Measurements from ENCODE around the gene ADAMTSL3.
"Not testable (repeated sequence)": the region's sequence is repeated elsewhere in the genome, so short reads cannot be mapped to it uniquely, and the experiment has no call there.

Gene ADAMTSL3

DNA sequence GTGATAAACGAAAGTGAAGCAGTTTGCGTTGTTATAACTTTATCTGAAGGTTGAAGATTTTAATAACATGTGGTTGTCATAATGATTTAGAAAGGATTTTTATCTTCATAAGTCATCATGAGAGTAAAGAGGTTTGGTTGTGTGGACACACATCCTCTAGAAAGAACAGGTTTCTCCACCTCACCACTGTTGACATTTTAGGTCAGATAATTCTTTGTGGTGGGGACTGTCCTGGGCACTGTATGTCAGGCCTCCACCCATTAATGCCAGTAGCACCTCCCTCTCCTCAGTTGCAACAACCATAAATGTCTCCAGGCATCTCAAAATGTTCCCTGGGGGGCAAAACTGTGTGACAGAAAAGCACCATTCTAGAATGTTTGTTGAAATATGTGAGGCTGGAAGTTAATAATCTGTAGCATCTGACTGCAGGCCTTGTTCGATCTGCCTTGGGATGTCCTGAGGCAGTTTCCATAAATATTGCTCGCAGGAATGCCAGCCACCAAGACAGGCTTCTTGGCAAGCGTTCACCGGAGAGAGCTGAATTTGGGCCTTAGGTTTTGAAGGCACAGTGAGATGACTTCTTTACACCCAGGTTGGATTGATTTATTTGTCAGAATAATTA is 100.1 kb downstream of the ADAMTSL3 start:
- FAIRE-seq: no peak

GRCh38 chr15:83757291-83757690 is 103.4 kb downstream of the ADAMTSL3 start:
- not testable (repeated sequence) for FAIRE-seq

GRCh38 chr15:83762367-83762766 is 108.4 kb downstream of the ADAMTSL3 start:
- no peak for FAIRE-seq

- FAIRE-seq: no peak
These were observed 110.4 kb downstream of the ADAMTSL3 start for GRCh38 chr15:83764201-83764838.

- no peak for FAIRE-seq
These were observed 112.4 kb downstream of the ADAMTSL3 start for GRCh38 chr15:83766339-83766738.

GRCh38 chr15:83767741-83768140 is 113.8 kb downstream of the ADAMTSL3 start:
- no peak for FAIRE-seq

GRCh38 chr15:83769411-83769999 is 115.6 kb downstream of the ADAMTSL3 start:
- peak; percentile 89 for FAIRE-seq

DNA sequence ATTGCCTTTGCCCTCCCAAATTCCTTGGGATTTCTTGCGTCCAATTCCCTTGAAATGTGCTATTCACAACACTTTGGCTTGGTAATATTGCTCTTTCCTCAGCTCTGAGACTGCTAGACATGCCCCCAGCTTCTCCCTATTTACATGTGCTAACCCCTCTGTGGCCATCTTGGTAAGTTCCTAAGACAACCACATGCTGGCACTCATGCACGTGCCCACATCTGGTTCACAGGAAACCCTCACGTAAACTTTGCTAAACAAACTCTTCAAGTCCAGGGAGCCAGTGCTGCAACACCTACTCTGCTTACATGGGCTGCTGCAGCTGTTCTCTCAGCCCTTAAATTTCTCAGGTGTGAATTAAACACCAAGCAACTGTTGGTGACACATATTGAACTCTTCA is 121.8 kb downstream of the ADAMTSL3 start:
- no peak for FAIRE-seq

DNA sequence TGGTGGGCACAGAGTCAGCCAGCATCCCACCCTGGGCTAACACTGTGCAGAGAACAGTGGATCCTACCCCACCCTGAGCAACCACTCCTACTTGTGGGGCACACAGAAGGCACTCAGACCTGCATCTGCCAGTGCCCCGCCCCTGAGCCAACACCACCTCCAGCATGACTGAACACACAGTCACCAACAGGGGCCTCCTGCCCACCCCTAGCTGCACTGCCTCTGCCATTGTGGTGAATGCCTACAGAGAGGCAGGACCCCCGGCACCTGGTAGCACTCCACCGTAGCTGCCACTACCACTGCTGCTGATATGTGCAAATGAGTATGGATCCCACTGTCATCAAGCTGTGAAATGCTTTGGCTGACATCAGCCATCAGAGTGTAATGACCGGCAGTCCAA is 123.1 kb downstream of the ADAMTSL3 start:
- FAIRE-seq: no peak

GRCh38 chr15:83783227-83783626 is 129.3 kb downstream of the ADAMTSL3 start:
- FAIRE-seq: no peak

- no peak for FAIRE-seq
These were observed 131.1 kb downstream of the ADAMTSL3 start for GRCh38 chr15:83784975-83785374.

DNA sequence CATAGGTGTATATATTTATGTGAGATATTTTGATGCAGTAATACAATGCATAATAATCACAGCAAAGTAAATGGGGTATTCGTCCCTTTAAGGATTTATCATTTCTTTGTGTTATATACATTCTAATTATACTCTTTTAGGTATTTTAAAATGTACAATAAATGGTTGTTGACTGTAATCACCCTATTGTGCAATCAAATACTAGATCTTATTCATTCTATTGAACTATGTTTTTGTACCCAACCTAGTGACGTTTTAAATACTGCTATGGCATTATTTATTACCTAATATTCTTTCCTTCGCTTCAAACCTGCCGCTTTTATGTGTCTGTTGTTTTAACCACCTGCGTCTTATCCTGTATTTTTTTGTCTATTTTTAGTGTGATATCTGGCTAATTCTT is 132.4 kb downstream of the ADAMTSL3 start:
- FAIRE-seq: no peak

DNA sequence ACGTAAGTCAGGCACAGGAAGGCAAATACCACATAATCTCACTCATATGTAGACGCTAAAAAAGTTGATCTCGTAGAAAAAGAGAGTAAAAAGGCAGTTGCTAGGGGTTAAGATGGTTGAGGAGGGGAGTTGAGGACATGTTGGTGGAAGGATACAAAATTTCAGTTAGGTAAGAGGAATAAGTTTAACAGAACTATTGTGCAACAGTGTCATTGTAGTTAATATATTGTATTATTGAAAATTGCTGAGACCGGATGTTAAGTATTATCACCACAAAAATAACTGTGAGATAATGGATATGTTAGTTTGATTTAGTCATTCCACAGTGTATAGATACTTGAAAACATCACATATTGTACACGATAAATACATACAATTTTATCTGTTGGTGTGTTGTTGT is 139.1 kb downstream of the ADAMTSL3 start:
- FAIRE-seq: no peak

GRCh38 chr15:83794209-83794608 is 140.3 kb downstream of the ADAMTSL3 start:
- FAIRE-seq: no peak

DNA sequence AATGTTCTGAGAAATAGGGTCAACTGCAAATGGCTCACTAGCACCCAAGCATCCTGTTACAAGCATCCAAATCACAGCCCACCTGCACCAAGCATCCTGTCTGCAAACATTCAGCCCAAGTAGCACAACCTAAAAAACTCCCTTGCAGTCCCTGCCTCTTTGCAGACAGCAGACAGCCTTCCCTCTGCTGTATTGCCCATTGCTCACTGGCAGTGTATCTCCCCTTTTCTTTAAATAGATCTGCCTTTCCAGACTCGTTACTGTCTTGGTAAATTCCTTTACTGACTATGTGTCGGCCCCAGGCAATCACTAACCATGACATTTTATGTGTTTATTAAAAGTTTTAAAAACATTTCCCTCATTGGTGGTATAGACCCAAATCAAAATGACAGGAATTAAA is 155.4 kb downstream of the ADAMTSL3 start:
- FAIRE-seq: no peak

DNA sequence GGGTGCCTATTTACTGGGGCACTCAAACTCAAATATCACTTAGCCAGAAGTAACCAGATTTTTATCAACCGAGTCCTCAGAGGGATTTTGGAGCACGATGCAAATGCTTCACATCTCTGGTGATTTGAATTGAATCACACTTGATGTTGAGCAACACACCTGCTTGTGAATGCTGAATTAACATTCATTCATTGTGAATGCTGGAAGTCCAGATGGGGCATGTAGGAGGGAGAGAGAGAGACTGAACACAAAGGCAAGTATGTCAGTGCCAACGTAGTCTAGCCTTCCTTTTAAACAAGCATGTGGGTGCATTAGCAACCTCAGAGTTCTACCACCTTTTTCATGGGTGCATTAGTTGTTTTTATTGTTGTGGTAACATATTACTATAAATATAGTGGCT is 156.2 kb downstream of the ADAMTSL3 start:
- FAIRE-seq: no peak

- no peak for FAIRE-seq
These were observed 159.8 kb downstream of the ADAMTSL3 start for GRCh38 chr15:83813682-83814081.

- FAIRE-seq: no peak
These were observed 161.6 kb downstream of the ADAMTSL3 start for GRCh38 chr15:83815506-83815905.

DNA sequence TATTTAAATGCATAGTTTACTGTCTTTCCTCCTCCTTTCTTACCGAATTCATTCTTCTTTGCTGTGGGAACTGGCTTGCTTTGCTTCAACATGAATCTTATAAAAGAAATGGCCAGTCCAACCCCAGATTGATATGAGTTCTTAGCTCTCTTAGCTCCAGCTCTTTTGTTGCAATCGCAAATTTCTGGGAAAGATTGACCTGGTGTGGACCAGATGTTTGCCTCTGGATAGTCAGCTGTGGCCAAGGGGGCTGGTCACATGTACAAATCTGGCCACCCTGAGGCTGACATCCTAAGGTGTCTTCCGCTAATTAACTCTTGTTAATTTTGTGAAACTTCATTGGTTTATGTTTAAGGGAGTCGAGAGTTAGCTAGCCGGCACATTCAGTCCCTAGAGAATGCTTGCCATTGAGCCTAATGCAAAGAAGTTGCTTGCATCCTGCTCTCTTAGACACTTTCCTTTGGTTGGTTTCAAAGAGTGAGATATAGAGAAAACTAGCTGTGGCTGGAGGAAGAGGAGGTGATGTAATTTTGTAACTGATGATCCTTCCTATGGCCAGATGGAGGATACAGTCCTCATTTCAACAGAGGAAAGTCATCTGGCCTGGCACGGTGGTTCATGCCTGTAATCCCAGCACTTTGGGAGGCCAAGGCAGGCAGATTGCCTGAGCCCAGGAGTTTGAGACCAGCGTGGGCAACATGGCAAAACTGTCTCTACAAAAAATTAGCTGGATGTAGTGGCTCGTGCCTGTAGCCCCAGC is 162.4 kb downstream of the ADAMTSL3 start:
- no peak for FAIRE-seq

DNA sequence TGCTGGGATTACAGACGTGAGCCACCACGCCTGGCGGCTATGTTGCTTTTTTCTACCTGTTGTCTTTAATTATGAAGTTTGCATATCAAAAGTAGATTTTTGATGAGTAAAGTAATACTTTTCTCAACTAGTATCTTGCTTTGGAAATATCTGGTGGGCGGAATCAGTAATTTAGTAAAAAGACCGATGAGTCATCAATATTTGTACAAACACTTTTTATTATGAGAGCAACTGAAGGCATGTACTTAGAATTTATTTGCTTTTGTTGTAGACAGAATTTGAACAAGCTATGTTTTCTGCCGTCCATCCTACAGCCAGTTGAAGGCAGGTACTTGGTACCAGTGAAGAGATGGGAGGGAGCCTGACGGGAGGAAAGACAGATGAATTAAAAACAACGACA is 164.7 kb downstream of the ADAMTSL3 start:
- no peak for FAIRE-seq

GRCh38 chr15:83830381-83830780 is 176.5 kb downstream of the ADAMTSL3 start:
- FAIRE-seq: no peak

- FAIRE-seq: no peak
These were observed 179.6 kb downstream of the ADAMTSL3 start for GRCh38 chr15:83833569-83833968.

DNA sequence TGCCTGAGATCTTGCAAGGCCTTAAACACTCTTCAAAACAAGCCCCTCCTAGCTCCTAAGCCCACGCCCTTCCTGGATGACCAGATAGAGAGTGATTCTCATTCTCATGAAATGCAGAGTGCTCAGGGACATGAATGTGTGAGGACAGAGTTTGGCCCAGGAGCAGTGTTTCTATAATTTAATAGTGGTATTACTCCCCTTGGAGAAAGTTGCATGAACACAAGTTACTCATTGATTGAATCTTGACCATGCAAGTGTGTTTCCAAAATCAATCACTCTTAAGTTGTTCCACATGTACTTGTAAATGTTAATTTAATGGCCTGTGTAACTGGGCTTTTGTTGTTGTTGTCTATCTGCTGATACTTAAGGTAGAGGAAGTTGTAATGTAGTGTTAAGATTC is 181.6 kb downstream of the ADAMTSL3 start:
- FAIRE-seq: no peak
